Inferior parietal cortex (tissue), 1 donor: ENCODE results near the gene LITAF.
"Not testable (repeated sequence)": the region's sequence is repeated elsewhere in the genome, so short reads cannot be mapped to it uniquely, and the experiment has no call there.

Experiments
- DNase-seq: peaks from one replicate; pipeline ENCODE4 v3.0.0-alpha.2; 2016; ENCODE audit errors: extremely low spot score

The LITAF gene

GRCh38 chr16:11620243-11621003 lies 33.7 kb upstream of the LITAF start:
- no peak for DNase-seq

DNA sequence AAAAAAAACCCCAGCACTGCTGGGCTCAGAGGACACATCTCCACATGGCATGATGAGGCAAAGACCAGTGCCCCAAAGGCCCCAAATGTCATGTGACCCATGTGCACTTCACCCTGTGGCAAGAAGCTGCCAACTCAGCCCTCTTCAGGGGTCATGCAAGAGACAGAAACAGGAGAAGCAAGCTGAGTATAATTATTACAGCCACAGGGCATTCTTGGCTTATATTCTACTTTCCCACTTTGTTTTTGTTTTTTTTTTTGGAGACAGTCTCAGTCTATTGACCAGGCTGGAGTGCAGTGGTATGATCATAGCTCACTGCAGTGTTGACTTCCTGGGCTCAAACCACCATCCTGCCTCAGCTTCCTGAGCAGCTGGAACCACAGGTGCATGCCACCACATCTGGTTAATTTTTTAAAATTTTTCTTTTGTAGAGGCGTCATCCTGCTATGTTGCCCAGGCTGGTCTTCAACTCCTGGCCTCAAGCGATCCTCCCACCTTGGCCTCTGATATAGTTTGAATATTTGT lies 32.7 kb upstream of the LITAF start:
- DNase-seq = no peak

GRCh38 chr16:11618107-11618717 lies 31.5 kb upstream of the LITAF start:
- no peak for DNase-seq

DNA sequence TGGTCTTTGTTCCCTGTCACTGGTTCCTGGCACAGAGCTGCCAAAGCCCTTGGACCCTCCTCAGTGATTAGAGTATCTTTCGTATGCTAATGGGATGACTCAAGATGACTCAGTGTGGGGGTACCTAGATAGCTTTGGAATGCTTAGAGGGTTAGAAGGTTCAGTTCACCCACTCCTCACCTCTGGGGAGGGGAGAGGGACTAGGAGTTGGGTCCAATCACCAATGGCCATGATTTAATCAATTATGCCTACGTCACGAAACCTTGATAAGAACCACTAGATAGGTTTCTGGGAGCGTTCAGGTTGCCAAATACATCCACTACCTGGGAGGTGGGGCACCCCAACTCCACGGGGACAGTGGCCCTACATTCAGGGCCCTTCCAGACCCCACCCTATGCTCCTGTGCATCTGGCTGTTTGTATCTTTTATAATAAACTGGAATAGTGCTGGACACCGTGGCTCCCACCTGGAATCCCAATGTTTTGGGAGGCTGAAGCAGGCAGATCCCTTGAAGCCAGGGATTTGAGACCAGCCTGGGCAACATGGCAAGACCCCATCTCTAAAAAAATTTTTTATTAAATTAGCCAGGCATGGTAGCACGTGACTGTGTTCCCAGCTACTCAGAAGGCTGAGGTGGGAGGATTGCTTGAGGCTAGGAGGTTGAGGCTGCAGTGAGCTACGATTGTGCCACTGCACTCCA lies 29.2 kb upstream of the LITAF start:
- DNase-seq = no peak

DNA sequence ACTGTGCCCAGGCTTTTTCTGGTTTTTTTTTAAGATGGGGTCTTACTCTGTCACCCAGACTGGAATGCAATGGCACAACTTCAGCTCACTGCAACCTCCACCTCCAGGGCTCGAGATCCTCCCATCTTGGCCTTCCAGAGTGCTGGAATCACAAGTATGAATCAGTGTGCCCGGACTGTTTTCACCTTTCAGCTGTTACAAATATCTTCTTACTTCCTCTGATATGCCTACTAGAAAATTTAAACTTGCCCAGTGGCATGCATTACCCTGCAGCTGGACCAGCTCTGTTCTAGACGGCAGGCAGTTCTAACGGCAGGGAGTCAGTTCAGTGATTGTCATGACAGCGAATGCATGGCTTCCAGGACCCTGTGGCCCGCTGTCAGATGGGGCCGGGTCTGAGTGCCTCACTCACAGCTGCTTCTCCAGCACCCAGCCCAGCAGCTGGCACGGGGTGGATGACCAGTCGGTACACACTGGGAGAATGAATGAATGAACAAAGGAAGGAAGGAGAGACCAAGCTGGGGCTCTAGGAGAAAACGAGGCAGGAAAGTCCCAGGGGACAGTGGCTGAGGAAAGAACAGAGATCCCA lies 28.0 kb upstream of the LITAF start:
- DNase-seq = no peak

GRCh38 chr16:11613381-11614303 lies 26.9 kb upstream of the LITAF start:
- no peak for DNase-seq

- DNase-seq = no peak
Measured at GRCh38 chr16:11612665-11613025, 25.9 kb upstream of the LITAF start.

DNA sequence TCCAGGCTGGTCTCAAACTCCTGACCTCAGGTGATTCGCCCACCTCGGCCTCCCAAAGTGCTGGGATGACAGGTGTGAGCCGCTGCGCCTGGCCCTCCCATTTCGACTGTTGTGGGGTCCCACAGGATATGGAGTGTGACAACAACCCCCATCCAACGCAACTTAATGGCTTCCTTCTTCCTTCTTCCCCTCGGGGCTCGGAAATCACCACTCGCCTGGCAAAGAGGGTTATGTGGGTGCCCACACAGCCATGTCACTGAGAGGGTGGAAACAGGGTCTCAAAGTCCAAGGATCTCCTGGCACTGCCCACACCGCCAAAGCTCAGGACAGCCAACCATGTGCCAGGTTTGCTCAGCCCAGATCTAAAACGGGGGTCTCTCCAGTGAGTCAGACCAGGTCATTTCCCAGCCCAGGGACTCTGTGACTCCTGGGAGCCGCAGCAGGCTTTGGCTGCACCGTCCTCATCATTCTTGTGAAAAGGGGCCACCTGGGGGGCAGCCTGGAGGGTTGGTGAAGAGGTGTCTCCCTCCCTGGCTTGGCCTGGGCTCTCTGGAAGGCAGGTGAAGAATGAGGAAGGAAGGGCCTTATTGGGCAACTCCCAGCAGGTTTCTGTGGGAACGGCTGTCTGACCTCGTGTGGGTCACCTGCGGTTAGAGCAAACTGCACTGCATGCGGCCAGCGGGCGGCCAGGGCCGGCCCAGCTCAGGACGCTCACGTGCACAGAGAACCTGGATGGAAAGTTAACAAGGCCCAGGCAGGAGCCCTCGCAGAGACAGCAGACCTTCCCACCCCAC lies 25.3 kb upstream of the LITAF start:
- DNase-seq = no peak

GRCh38 chr16:11610580-11610979 lies 23.9 kb upstream of the LITAF start:
- DNase-seq = no peak

GRCh38 chr16:11610121-11610505 lies 23.4 kb upstream of the LITAF start:
- DNase-seq = no peak

DNA sequence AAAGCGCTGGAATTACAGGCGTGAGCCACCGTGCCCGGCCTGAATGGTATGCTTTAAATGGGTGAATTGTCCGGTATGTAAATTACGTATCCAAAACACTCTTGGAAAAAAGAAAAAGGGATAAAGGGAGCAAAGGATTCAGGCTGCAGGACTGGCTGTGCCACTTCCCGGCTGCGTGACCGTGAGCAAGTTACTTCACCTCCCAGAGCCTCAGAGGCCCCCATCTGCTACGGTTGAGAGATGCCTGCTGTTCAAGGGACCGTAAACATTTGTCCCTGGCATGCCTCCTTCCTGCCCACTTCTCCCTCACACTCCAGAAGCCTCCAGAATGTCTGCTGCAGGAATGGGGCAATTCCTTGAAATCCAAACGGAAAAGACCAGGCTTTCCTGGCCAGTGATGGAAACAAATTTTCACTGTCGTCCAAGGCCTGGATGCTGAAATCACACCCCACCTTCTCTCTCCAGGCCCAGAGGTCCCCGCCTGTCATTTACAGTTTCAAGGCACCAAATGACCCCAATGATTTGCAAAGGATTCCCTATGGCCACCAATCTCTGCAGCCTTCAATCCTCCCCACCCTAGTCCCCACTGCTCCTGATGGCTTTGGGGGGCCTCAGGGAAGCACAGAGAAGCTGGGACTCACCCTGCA lies 22.9 kb upstream of the LITAF start:
- DNase-seq = no peak

GRCh38 chr16:11605891-11606290 lies 19.2 kb upstream of the LITAF start:
- DNase-seq = no peak

- no peak for DNase-seq
Measured at GRCh38 chr16:11605564-11605886, 18.8 kb upstream of the LITAF start.

- no peak for DNase-seq
Measured at GRCh38 chr16:11604783-11605563, 18.3 kb upstream of the LITAF start.

DNA sequence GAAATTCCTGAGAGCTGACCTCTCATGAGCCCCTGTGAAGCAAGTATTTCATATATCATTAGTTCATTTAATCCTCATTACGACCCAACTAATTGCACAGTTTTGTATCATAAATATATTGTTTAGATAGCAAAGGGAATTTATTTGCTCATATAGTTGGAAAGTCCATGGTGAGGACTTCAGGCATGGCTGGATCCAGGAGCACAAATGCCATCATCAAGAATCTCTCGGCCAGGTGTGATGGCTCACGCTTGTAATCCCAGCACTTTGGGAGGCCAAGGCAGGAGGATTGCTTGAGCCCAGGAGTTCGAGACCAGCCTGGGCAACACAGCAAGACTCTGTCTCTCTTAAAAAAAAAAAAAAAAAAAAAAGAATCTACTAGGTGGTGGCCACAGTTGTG lies 17.6 kb upstream of the LITAF start:
- not testable (repeated sequence) for DNase-seq

GRCh38 chr16:11603331-11603750 lies 16.6 kb upstream of the LITAF start:
- no peak for DNase-seq

GRCh38 chr16:11602321-11602720 lies 15.6 kb upstream of the LITAF start:
- DNase-seq = no peak

DNA sequence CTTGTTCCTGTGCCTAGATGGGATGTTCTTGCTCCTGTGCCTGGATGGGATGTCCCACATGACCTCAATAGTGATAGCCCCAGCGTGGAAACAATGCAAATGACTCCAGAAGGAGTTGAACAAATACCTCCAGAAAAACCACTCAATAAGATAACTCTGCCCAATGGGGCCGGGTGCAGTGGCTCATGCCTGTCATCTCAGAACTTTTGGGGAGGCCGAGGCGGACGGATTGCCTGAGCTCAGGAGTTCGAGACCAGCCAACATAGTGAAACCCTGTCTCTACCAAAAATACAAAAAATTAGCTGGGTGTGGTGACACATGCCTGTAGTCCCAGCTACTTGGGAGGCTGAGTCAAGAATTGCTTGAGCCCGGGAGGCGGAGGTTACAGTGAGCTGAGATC lies 15.2 kb upstream of the LITAF start:
- no peak for DNase-seq

- no peak for DNase-seq
Measured at GRCh38 chr16:11601425-11601824, 14.7 kb upstream of the LITAF start.
